A549 (cell line): Measurements from ENCODE around the gene KAT6B. TPM values are rescaled to one million over a fixed set of nuclear protein-coding genes. Genes with fewer than 3 reads are reported as not detected.

Source experiments
- ATAC-seq, 2 experiments: fragments of 200-7000 bp in 1 of 2; fragments of >200 bp in 1 of 2; cut with Nextera tagmentation in 1 of 2; cut with Tn5 transposase in 1 of 2; 3 replicates each; pipeline versions ENCODE4 v1.8.0 to v1.9.1; 2018 to 2020; ENCODE audit warnings: mild to moderate bottlenecking in 1 of 2, moderate library complexity in 1 of 2
- CTCF ChIA-PET: fragments of 300-600 bp; sonication (Branson Sonifier 250); formaldehyde crosslinking; extraction: SDS; loops from one replicate; lab custom pipeline; 2021; ENCODE audit warnings: antibody characterized with exemption, inconsistent platforms; lab: Yijun Ruan, JAX
- POLR2A ChIA-PET: fragments of 350-600 bp; formaldehyde crosslinking; extraction: SDS; loops from one replicate; lab custom pipeline; 2021; ENCODE audit warnings: antibody characterized with exemption, inconsistent platforms; lab: Yijun Ruan, JAX
- DNase-seq, 2 experiments: peaks; one replicate each; pipeline versions ENCODE4 v3.0.0 to v3.0.0-alpha.2; 2011 to 2016; ENCODE audit warnings: low read depth in 1 of 2, low spot score in 1 of 2
- FAIRE-seq: peaks from 2 replicates; lab custom pipeline; 2011; peaks lifted over from hg19 to GRCh38; lab: Jason Lieb, UNC
- H3K27ac ChIP-seq, 2 experiments: fragments of >200 bp; sonication (Bioruptor Twin); formaldehyde crosslinking; 3 replicates each; pipeline ENCODE4 v1.5.1; 2016 to 2017
- H3K4me1 ChIP-seq: fragments of >200 bp; sonication (Bioruptor Twin); formaldehyde crosslinking; 3 replicates; pipeline ENCODE4 v1.6.1; 2016
- H3K4me2 ChIP-seq: fragments of >200 bp; sonication (Bioruptor Twin); formaldehyde crosslinking; 3 replicates; pipeline ENCODE4 v1.6.1; 2016
- H3K4me3 ChIP-seq: fragments of >200 bp; sonication (Bioruptor Twin); formaldehyde crosslinking; 3 replicates; pipeline ENCODE4 v1.5.1; 2016
- H3K9me3 ChIP-seq: fragments of >200 bp; sonication (Bioruptor Twin); formaldehyde crosslinking; 3 replicates; pipeline ENCODE4 v1.6.1; 2016
- ATOH8 ChIP-seq: fragments of 250-450 bp; sonication (Bioruptor Pico); IDR thresholded peaks from 2 replicates; pipeline ENCODE4 v1.5.0; 2020; ENCODE audit warnings: low read depth, mild to moderate bottlenecking, moderate library complexity
- BHLHE40 ChIP-seq: IDR thresholded peaks from 2 replicates; pipeline ENCODE4 v1.6.1; 2012; ENCODE audit warnings: low read depth, low read length, inconsistent platforms
- CBX2 ChIP-seq: fragments of 200-600 bp; sonication (generic); IDR thresholded peaks from 2 replicates; pipeline ENCODE4 v1.6.1; 2016; ENCODE audit warnings: low read depth, mild to moderate bottlenecking, borderline replicate concordance
- CBX8 ChIP-seq: fragments of 200-600 bp; sonication (generic); IDR thresholded peaks from 2 replicates; pipeline ENCODE4 v1.6.1; 2016
- CEBPB ChIP-seq, 2 experiments: fragments of >200 bp in 1 of 2; sonication (Bioruptor Twin) in 1 of 2; formaldehyde crosslinking in 1 of 2; IDR thresholded peaks; 2 replicates each; pipeline ENCODE4 v1.6.1; 2012 to 2016
- CHD2 ChIP-seq: fragments of 150-350 bp; IDR thresholded peaks from 2 replicates; pipeline ENCODE4 v1.6.1; 2014; ENCODE audit warnings: low read length; ENCODE audit not compliant: partially characterized antibody
- EHMT2 ChIP-seq: fragments of 200-600 bp; sonication (generic); IDR thresholded peaks from 2 replicates; pipeline ENCODE4 v1.6.1; 2016; ENCODE audit warnings: antibody characterized with exemption, low read depth, mild to moderate bottlenecking, moderate library complexity
- EP300 ChIP-seq, 2 experiments: fragments of >200 bp; sonication (Bioruptor Twin); formaldehyde crosslinking; IDR thresholded peaks; 2 replicates in 1 of 2; 3 replicates in 1 of 2; pipeline ENCODE4 v1.6.1; 2016 to 2017
- GATA3 ChIP-seq: IDR thresholded peaks from 2 replicates; pipeline ENCODE4 v1.6.1; 2012; ENCODE audit warnings: borderline replicate concordance
- HOXB13 ChIP-seq: fragments of 250-450 bp; sonication (Bioruptor Pico); IDR thresholded peaks from 2 replicates; pipeline ENCODE4 v1.5.0; 2020; ENCODE audit warnings: low read depth, mild to moderate bottlenecking, moderate library complexity
- JUN ChIP-seq, 2 experiments: fragments of >200 bp; sonication (Bioruptor Twin); formaldehyde crosslinking; IDR thresholded peaks; 2 replicates in 1 of 2; 3 replicates in 1 of 2; pipeline ENCODE4 v1.6.1; 2016 to 2017
- KDM5A ChIP-seq: fragments of 200-600 bp; sonication (generic); IDR thresholded peaks from 2 replicates; pipeline ENCODE4 v1.6.1; 2016; ENCODE audit warnings: antibody characterized with exemption, mild to moderate bottlenecking
- MAFK ChIP-seq: fragments of 450-650 bp; IDR thresholded peaks from 2 replicates; pipeline ENCODE4 v1.6.1; 2014; ENCODE audit not compliant: partially characterized antibody
- RAD21 ChIP-seq, 2 experiments: fragments of >200 bp in 1 of 2; sonication (Bioruptor Twin) in 1 of 2; formaldehyde crosslinking in 1 of 2; IDR thresholded peaks in 1 of 2; conservative IDR thresholded peaks in 1 of 2; 2 replicates in 1 of 2; 3 replicates in 1 of 2; pipeline ENCODE4 v1.6.1; 2012 to 2018; ENCODE audit warnings: inconsistent platforms in 1 of 2
- RARB ChIP-seq: fragments of 250-450 bp; sonication (Bioruptor Pico); IDR thresholded peaks from 2 replicates; pipeline ENCODE4 v1.8.0; 2021; ENCODE audit warnings: mild to moderate bottlenecking, moderate library complexity
- SREBF2 ChIP-seq: fragments of 450-650 bp; IDR thresholded peaks from 2 replicates; pipeline ENCODE4 v1.6.1; 2014; ENCODE audit warnings: mild to moderate bottlenecking, moderate library complexity
- TFCP2L1 ChIP-seq: fragments of 250-450 bp; sonication (Bioruptor Pico); IDR thresholded peaks from 2 replicates; pipeline ENCODE4 v1.5.0; 2021; ENCODE audit warnings: mild to moderate bottlenecking
- TP53 ChIP-seq: fragments of 250-450 bp; sonication (Bioruptor Pico); IDR thresholded peaks from 2 replicates; pipeline ENCODE4 v1.5.0; 2021; ENCODE audit warnings: mild to moderate bottlenecking, moderate library complexity
- WGBS: methylation state at CpG from one replicate; pipeline ENCODE4 v1.1.6; 2017; ENCODE audit errors: missing lambda C conversion rate; 5-methylcytosine and 5-hydroxymethylcytosine counted together
- polyA plus RNA-seq, 4 experiments: library from polyadenylated mRNA; depleted of rRNA in 3 of 4; stranded (reverse); fragments of >200 nt; fragmentation: RNase III in 1 of 4; extraction: RNeasy Plus Mini Kit Qiagen cat#74134 plus additional on column Dnase treatment in 1 of 4; gene quantifications; 2 replicates in 3 of 4; 3 replicates in 1 of 4; pipeline ENCODE4 v1.2.3, GENCODE V29; 2011 to 2017
- TF ChIP-seq, protein P1 (sequence below): IDR thresholded peaks from 2 replicates; pipeline ENCODE4 v1.6.1; 2012; ENCODE audit warnings: low read depth, borderline replicate concordance
- TF ChIP-seq, protein P2 (sequence below): fragments of 150-350 bp; IDR thresholded peaks from 2 replicates; pipeline ENCODE4 v1.6.1; 2014; ENCODE audit warnings: low read depth, mild to moderate bottlenecking, low read length

The KAT6B gene
- polyA plus RNA-seq, 2 of the 4 experiments (the other 2 are of a cell fraction): 5.6 to 5.7 TPM

- POLR2A ChIA-PET: no interaction called here
- H3K4me1 ChIP-seq: no peaks in the 10 kb centered on the region
- WGBS: 100% methylated on average over 1 of the region's 1 CpG
- H3K9me3 ChIP-seq: no peaks in the 10 kb centered on the region
- no peak for DNase-seq
- no peak overlapping the region for H3K4me2 ChIP-seq
- TF ChIP-seq CBX8: no peak
- TF ChIP-seq, protein P1, sequence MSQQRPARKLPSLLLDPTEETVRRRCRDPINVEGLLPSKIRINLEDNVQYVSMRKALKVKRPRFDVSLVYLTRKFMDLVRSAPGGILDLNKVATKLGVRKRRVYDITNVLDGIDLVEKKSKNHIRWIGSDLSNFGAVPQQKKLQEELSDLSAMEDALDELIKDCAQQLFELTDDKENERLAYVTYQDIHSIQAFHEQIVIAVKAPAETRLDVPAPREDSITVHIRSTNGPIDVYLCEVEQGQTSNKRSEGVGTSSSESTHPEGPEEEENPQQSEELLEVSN: no peak
- TF ChIP-seq MAFK: no peak
- TF ChIP-seq, protein P2, sequence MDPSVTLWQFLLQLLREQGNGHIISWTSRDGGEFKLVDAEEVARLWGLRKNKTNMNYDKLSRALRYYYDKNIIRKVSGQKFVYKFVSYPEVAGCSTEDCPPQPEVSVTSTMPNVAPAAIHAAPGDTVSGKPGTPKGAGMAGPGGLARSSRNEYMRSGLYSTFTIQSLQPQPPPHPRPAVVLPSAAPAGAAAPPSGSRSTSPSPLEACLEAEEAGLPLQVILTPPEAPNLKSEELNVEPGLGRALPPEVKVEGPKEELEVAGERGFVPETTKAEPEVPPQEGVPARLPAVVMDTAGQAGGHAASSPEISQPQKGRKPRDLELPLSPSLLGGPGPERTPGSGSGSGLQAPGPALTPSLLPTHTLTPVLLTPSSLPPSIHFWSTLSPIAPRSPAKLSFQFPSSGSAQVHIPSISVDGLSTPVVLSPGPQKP: no peak
- no peak for TF ChIP-seq CBX2
- TF ChIP-seq SREBF2: no peak
- no peak for TF ChIP-seq JUN (IDR thresholded peaks at IDR 0.05)
- TF ChIP-seq TFCP2L1 (CRISPR knock-in tag): no peak
- no peak for TF ChIP-seq ATOH8 (CRISPR knock-in tag)
- TF ChIP-seq HOXB13 (CRISPR knock-in tag): no peak
- TF ChIP-seq RAD21 (conservative IDR thresholded peaks at IDR 0.05 in 1 of 2, IDR thresholded peaks at IDR 0.05 in 1 of 2): no peak
- TF ChIP-seq CHD2: no peak
- TF ChIP-seq RARB (CRISPR knock-in tag): no peak
- no peak for TF ChIP-seq GATA3
- TF ChIP-seq BHLHE40: no peak
- no peak for TF ChIP-seq EHMT2
- CTCF ChIA-PET: interaction anchor here (1.3 to 1.6 kb wide), 2 partner anchors 9 to 12 kb away, joined by 3 to 4 read pairs; no protein-coding TSS in a partner anchor
- H3K4me3 ChIP-seq: no peak overlapping the region
- no peak for ATAC-seq
- no peak for FAIRE-seq
- no peak overlapping the region for H3K27ac ChIP-seq
Measured at GRCh38 chr10:75042292-75042974, 216.0 kb downstream of the KAT6B start.

DNA sequence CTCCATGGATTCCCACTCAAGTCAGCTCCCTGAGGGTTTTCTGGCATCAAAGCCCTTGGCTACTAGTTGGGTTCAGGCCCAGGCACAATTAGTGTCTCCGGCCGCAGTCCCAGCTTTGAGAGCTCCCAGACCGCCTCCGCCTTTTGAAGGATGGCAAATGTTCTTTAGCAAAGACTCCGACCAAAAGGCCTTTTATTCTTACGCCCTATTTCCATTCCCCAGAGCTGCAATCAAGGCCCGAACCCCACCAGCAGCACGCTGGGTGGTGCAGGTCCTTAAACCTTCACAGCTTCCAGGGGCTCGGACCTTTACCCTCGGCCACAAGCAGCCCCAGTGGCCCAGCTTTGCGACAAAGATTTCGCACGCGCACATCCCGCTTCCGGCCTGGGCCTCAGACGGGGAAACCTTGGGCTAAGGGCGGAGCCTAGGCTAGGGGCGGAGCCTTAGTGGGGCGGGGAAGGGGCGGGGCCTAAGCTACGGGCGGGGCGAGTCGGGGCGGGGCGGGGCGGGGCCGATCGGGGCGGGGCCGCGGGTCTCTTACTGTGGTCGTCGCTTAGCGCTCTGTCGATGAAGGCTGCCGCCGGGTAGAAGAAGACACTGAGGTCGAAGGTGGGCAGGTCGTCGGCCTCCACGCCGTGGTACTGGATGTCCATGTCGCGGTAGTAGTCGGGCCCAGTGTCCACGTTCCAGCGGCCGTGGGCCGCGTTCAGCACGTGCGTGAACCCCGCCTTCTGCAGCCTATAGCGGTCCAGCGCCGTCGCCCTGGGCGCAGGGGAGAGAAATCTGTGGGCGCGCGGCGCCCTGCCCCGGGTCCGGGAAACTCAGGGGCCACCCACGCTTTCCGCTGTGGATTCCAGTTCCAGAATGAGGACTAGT, 217.1 kb downstream of the KAT6B start:
- Histone ChIP-seq H3K4me2 (no peak overlapping the region), H3K27ac (no peak overlapping the region), H3K4me3 (no peak overlapping the region), H3K4me1 (peaks cover under 1% of the 10 kb centered on the region; the same call in 1 of the 3 replicates), H3K9me3 (no peaks in the 10 kb centered on the region)
- CTCF ChIA-PET: interaction anchor here (0.7 to 1.6 kb wide), 3 partner anchors 8 to 192 kb away, joined by 3 to 4 read pairs (median 3); partner anchors contain the start of gene COMTD1
- no peak for FAIRE-seq
- TF ChIP-seq CEBPB (IDR thresholded peaks at IDR 0.05) (no peak), TP53 (CRISPR knock-in tag) (no peak), EP300 (IDR thresholded peaks at IDR 0.05) (no peak), ATOH8 (CRISPR knock-in tag) (no peak), KDM5A (no peak), RAD21 (conservative IDR thresholded peaks at IDR 0.05 in 1 of 2, IDR thresholded peaks at IDR 0.05 in 1 of 2) (no peak)
- TF ChIP-seq, protein P1: no peak
- POLR2A ChIA-PET: no interaction called here
- WGBS: 95% methylated on average over 43 of the region's 68 CpGs
- ATAC-seq: peak in 1 of 2 experiments; percentile 25; a peak in 1 of 6 replicates
- DNase-seq: no peak
